Common myeloid progenitor, CD34-positive (primary cell): ENCODE data around the gene EVX2.

ENCODE experiments used
- CTCF ChIA-PET: fragments of 350-600 bp; sonication (Branson Sonifier 250); formaldehyde crosslinking; loops from one replicate; lab custom pipeline; 2021; ENCODE audit warnings: antibody characterized with exemption; lab: Charles Lee
- POLR2A ChIA-PET: fragments of 350-600 bp; sonication (Branson Sonifier 250); formaldehyde crosslinking; loops from one replicate; lab custom pipeline; 2021; ENCODE audit warnings: antibody characterized with exemption; lab: Charles Lee
- DNase-seq, 3 donors: peaks; one replicate each; pipeline versions ENCODE4 v3.0.0 to v3.0.0-alpha.2; 2013
- H3K27ac ChIP-seq, 2 experiments: 1 replicate in 1 of 2; 2 replicates in 1 of 2; pipeline ENCODE4 v1.7.0; 2013; ENCODE audit warnings: inconsistent platforms in 2 of 2, low read length in 2 of 2, mild to moderate bottlenecking in 2 of 2, low read depth in 1 of 2, moderate library complexity in 1 of 2; ENCODE audit not compliant: severe bottlenecking in 2 of 2, insufficient read depth in 1 of 2, poor library complexity in 1 of 2
- H3K27me3 ChIP-seq, 5 experiments: replicated peaks in 2 of 5; 1 replicate in 3 of 5; 2 replicates in 2 of 5; pipeline versions ENCODE4 v1.6.1 to v1.7.0; 2013; ENCODE audit warnings: low read length in 4 of 5, mild to moderate bottlenecking in 2 of 5, moderate library complexity in 2 of 5, inconsistent platforms in 1 of 5; ENCODE audit not compliant: insufficient read depth in 5 of 5, control insufficient read depth in 4 of 5
- H3K36me3 ChIP-seq, 4 experiments: 1 replicate in 2 of 4; 2 replicates in 2 of 4; pipeline versions ENCODE4 v1.6.1 to v1.7.0; 2013; ENCODE audit warnings: low read length in 3 of 4, control low read depth in 1 of 4, mild to moderate bottlenecking in 1 of 4; ENCODE audit not compliant: control insufficient read depth in 4 of 4, insufficient read depth in 4 of 4
- H3K4me1 ChIP-seq, 4 experiments: 1 replicate in 3 of 4; 2 replicates in 1 of 4; pipeline versions ENCODE4 v1.6.1 to v1.7.1; 2013; ENCODE audit warnings: low read length in 3 of 4, mild to moderate bottlenecking in 3 of 4, control low read depth in 1 of 4, inconsistent platforms in 1 of 4, moderate library complexity in 1 of 4; ENCODE audit not compliant: control insufficient read depth in 4 of 4, insufficient read depth in 4 of 4; ENCODE audit errors: control extremely low read depth in 1 of 4
- H3K4me3 ChIP-seq, 7 experiments: 1 replicate in 4 of 7; 2 replicates in 3 of 7; pipeline versions ENCODE4 v1.5.1 to v1.7.0; 2013; ENCODE audit warnings: mild to moderate bottlenecking in 7 of 7, low read length in 6 of 7, moderate library complexity in 6 of 7, inconsistent platforms in 2 of 7, low read depth in 2 of 7, control low read depth in 1 of 7; ENCODE audit not compliant: insufficient read depth in 4 of 7, control insufficient read depth in 1 of 7; ENCODE audit errors: extremely low read depth in 1 of 7
- H3K9me3 ChIP-seq, 5 experiments: 1 replicate in 4 of 5; 2 replicates in 1 of 5; pipeline versions ENCODE4 v1.6.1 to v1.7.1; 2013; ENCODE audit warnings: low read length in 4 of 5, mild to moderate bottlenecking in 2 of 5, inconsistent platforms in 1 of 5, low read depth in 1 of 5, moderate library complexity in 1 of 5; ENCODE audit not compliant: control insufficient read depth in 4 of 5, insufficient read depth in 2 of 5; ENCODE audit errors: control extremely low read depth in 1 of 5
- WGBS: methylation state at CpG from one replicate; pipeline ENCODE4 v1.1.5; 2013; ENCODE audit not compliant: insufficient coverage; 5-methylcytosine and 5-hydroxymethylcytosine counted together

EVX2 gene

GRCh38 chr2:176082824-176083751, 674 bp downstream of the EVX2 start:
- CTCF ChIA-PET: interaction anchor here (1.2 to 2.6 kb wide), 5 partner anchors 13 to 831 kb away, joined by 3 to 14 read pairs (median 4); no protein-coding TSS in a partner anchor
- 9% methylated on average over 56 of the region's 66 CpGs for WGBS
- no peak for DNase-seq
- H3K4me1 ChIP-seq: peaks cover 0 to 19% (median 12%) of the 10 kb centered on the region in 4 experiments
- no peak overlapping the region for H3K4me3 ChIP-seq
- POLR2A ChIA-PET: no interaction called here
- peaks cover 40 to 100% (median 80%) of the 10 kb centered on the region in 5 experiments for H3K27me3 ChIP-seq
- no peaks in the 10 kb centered on the region for H3K36me3 ChIP-seq
- no peak overlapping the region for H3K27ac ChIP-seq
- peaks cover 0 to 7% (median 0%) of the 10 kb centered on the region in 5 experiments for H3K9me3 ChIP-seq

GRCh38 chr2:176082525-176082823, 1.3 kb downstream of the EVX2 start:
- Histone ChIP-seq H3K27ac (no peak overlapping the region), H3K4me1 (peaks cover 0 to 17% (median 10%) of the 10 kb centered on the region in 4 experiments), H3K27me3 (peaks cover 42 to 97% (median 77%) of the 10 kb centered on the region in 5 experiments), H3K36me3 (no peaks in the 10 kb centered on the region), H3K9me3 (peaks cover 0 to 7% (median 0%) of the 10 kb centered on the region in 5 experiments), H3K4me3 (no peak overlapping the region)
- POLR2A ChIA-PET: no interaction called here
- no peak for DNase-seq
- WGBS: 2% methylated on average over 7 of the region's 10 CpGs
- CTCF ChIA-PET: interaction anchor here (1.2 to 3.8 kb wide), 7 partner anchors 11 to 830 kb away, joined by 3 to 16 read pairs (median 4); no protein-coding TSS in a partner anchor

GRCh38 chr2:176081837-176082524, 1.8 kb downstream of the EVX2 start:
- DNase-seq: peak in 1 of 3 donors; percentile 45
- 3% methylated on average over 57 of the region's 62 CpGs for WGBS
- POLR2A ChIA-PET: no interaction called here
- Histone ChIP-seq H3K4me3 (no peak overlapping the region), H3K36me3 (no peaks in the 10 kb centered on the region), H3K9me3 (peaks cover 0 to 7% (median 0%) of the 10 kb centered on the region in 5 experiments), H3K4me1 (peaks cover 0 to 17% (median 10%) of the 10 kb centered on the region in 4 experiments), H3K27me3 (peaks cover 44 to 95% (median 77%) of the 10 kb centered on the region in 5 experiments), H3K27ac (no peak overlapping the region)
- CTCF ChIA-PET: interaction anchor here (1.2 to 3.8 kb wide), 9 partner anchors 9 to 830 kb away, joined by 3 to 17 read pairs (median 4); no protein-coding TSS in a partner anchor

- H3K4me3 ChIP-seq: no peak overlapping the region
- 7% methylated on average over 5 of the region's 17 CpGs for WGBS
- peaks cover 44 to 96% (median 77%) of the 10 kb centered on the region in 5 experiments for H3K27me3 ChIP-seq
- ChIA-PET CTCF (interaction anchor here (0.6 to 3.8 kb wide), 10 partner anchors 10 to 908 kb away, joined by 3 to 17 read pairs (median 4); no protein-coding TSS in a partner anchor), POLR2A (no interaction called here)
- H3K4me1 ChIP-seq: peaks cover 0 to 17% (median 10%) of the 10 kb centered on the region in 4 experiments
- H3K27ac ChIP-seq: no peak overlapping the region
- H3K9me3 ChIP-seq: peaks cover 0 to 7% (median 2%) of the 10 kb centered on the region in 5 experiments
- peak in 1 of 3 donors; percentile 29 for DNase-seq
- H3K36me3 ChIP-seq: no peaks in the 10 kb centered on the region
Observed at GRCh38 chr2:176081376-176081836, 2.4 kb downstream of the EVX2 start.

- Histone ChIP-seq H3K4me1 (peaks cover 0 to 15% (median 9%) of the 10 kb centered on the region in 4 experiments), H3K27me3 (peaks cover 45 to 96% (median 74%) of the 10 kb centered on the region in 5 experiments), H3K9me3 (peaks cover 0 to 7% (median 2%) of the 10 kb centered on the region in 5 experiments), H3K27ac (no peak overlapping the region), H3K36me3 (no peaks in the 10 kb centered on the region), H3K4me3 (peak overlapping the region in 2 of 7 experiments; percentile 4 to 40)
- WGBS: 6% methylated on average over 51 of the region's 68 CpGs
- ChIA-PET POLR2A (no interaction called here), CTCF (interaction anchor here (0.6 to 3.8 kb wide), 12 partner anchors 9 to 908 kb away, joined by 3 to 17 read pairs (median 4); no protein-coding TSS in a partner anchor)
- DNase-seq: peak in 1 of 3 donors; percentile 63
Observed at GRCh38 chr2:176080540-176081375, 3.0 kb downstream of the EVX2 start.
